T-helper 22 cell (primary cell): ENCODE data around the gene TTR.

Experiments used
- DNase-seq: peaks from one replicate; pipeline ENCODE4 v3.0.0-alpha.2; 2020; ENCODE audit warnings: low read depth

Gene TTR

GRCh38 chr18:31591628-31592027, at the start of gene TTR:
Gene TTR, plus strand, starts transcription at chr18:31591877. Its CDS starts 26 bp downstream, at chr18:31591903.
- no peak for DNase-seq

GRCh38 chr18:31546476-31546875, 45.2 kb upstream of the TTR start:
- DNase-seq = no peak

- DNase-seq = no peak
These were observed 42.8 kb upstream of the TTR start for GRCh38 chr18:31548853-31549252.

- no peak for DNase-seq
These were observed 42.3 kb upstream of the TTR start for GRCh38 chr18:31549416-31549815.

- no peak for DNase-seq
These were observed 39.8 kb upstream of the TTR start for GRCh38 chr18:31551883-31552282.

- DNase-seq = no peak
These were observed 37.9 kb upstream of the TTR start for GRCh38 chr18:31553800-31554199.

GRCh38 chr18:31554776-31555175, 36.9 kb upstream of the TTR start:
- DNase-seq = no peak

- no peak for DNase-seq
These were observed 35.5 kb upstream of the TTR start for GRCh38 chr18:31555971-31556747.

- no peak for DNase-seq
These were observed 34.2 kb upstream of the TTR start for GRCh38 chr18:31557446-31557845.

- no peak for DNase-seq
These were observed 33.1 kb upstream of the TTR start for GRCh38 chr18:31558567-31558966.

- DNase-seq = no peak
These were observed 29.0 kb upstream of the TTR start for GRCh38 chr18:31562726-31563125.

- no peak for DNase-seq
These were observed 27.9 kb upstream of the TTR start for GRCh38 chr18:31563778-31564177.

GRCh38 chr18:31565345-31565744, 26.3 kb upstream of the TTR start:
- no peak for DNase-seq

GRCh38 chr18:31565782-31566512, 25.7 kb upstream of the TTR start:
- no peak for DNase-seq

GRCh38 chr18:31566576-31567306, 24.9 kb upstream of the TTR start:
- no peak for DNase-seq

GRCh38 chr18:31572368-31572767, 19.3 kb upstream of the TTR start:
- no peak for DNase-seq

GRCh38 chr18:31573051-31573450, 18.6 kb upstream of the TTR start:
- DNase-seq = no peak

GRCh38 chr18:31574359-31574758, 17.3 kb upstream of the TTR start:
- no peak for DNase-seq

- no peak for DNase-seq
These were observed 16.0 kb upstream of the TTR start for GRCh38 chr18:31575515-31576257.

- DNase-seq = no peak
These were observed 15.0 kb upstream of the TTR start for GRCh38 chr18:31576670-31577069.

- no peak for DNase-seq
These were observed 14.5 kb upstream of the TTR start for GRCh38 chr18:31577195-31577594.

- no peak for DNase-seq
These were observed 13.6 kb upstream of the TTR start for GRCh38 chr18:31578126-31578525.
